GM12878 (cell line): Measurements from ENCODE around the gene CYS1. TPM values are rescaled to one million over a fixed set of nuclear protein-coding genes. Genes with fewer than 3 reads are reported as not detected.

Experiments
- ATAC-seq: fragments of 200-7000 bp; cut with Tn5 transposase; 3 replicates; pipeline ENCODE4 v1.9.1; 2020; ENCODE audit warnings: mild to moderate bottlenecking, moderate library complexity
- BruUV-seq: library from RNA; stranded (reverse); fragments of 400-500 nt; replicated peaks from 2 replicates; lab custom pipeline; 2021; lab: Mats Ljungman, UMichigan
- CTCF ChIA-PET: fragments of 300-600 bp; sonication (Branson Sonifier 250); formaldehyde crosslinking; extraction: SDS; loops from one replicate; lab custom pipeline; 2021; ENCODE audit warnings: inconsistent platforms; lab: Yijun Ruan, JAX
- POLR2A ChIA-PET: fragments of 350-600 bp; formaldehyde crosslinking; extraction: SDS; loops from one replicate; lab custom pipeline; 2021; ENCODE audit warnings: inconsistent platforms; lab: Charles Lee
- RAD21 ChIA-PET: fragments of 300-600 bp; sonication (Branson Sonifier 250); formaldehyde crosslinking; loops from one replicate; lab custom pipeline; 2023; ENCODE audit warnings: antibody characterized with exemption; ENCODE audit not compliant: unreplicated experiment; lab: Charles Lee
- SMC1A ChIA-PET: fragments of 300-600 bp; sonication (Branson Sonifier 250); formaldehyde crosslinking; loops from one replicate; lab custom pipeline; 2023; ENCODE audit not compliant: unreplicated experiment, uncharacterized antibody; lab: Charles Lee
- DNase-seq: peaks from one replicate; pipeline ENCODE4 v3.0.0-alpha.2; 2011; ENCODE audit warnings: low read depth, low spot score
- FAIRE-seq: peaks from 3 replicates; lab custom pipeline; 2011; peaks lifted over from hg19 to GRCh38; lab: Jason Lieb, UNC
- H2AFZ ChIP-seq: 2 replicates; pipeline ENCODE4 v1.6.0; 2011; ENCODE audit warnings: low read depth, low read length, control low read depth; ENCODE audit not compliant: control insufficient read depth
- H3K27ac ChIP-seq: 2 replicates; pipeline ENCODE4 v1.5.1; 2011; ENCODE audit warnings: control low read depth; ENCODE audit not compliant: control insufficient read depth, insufficient read depth
- H3K27me3 ChIP-seq, 2 experiments: replicated peaks in 1 of 2; 2 replicates each; pipeline versions ENCODE4 v1.6.0 to v1.6.1; 2011; ENCODE audit warnings: low read length in 1 of 2; ENCODE audit not compliant: control insufficient read depth in 2 of 2, insufficient read depth in 2 of 2
- H3K36me3 ChIP-seq, 2 experiments: 2 replicates each; pipeline ENCODE4 v1.5.1; 2011; ENCODE audit warnings: low read length in 1 of 2; ENCODE audit not compliant: control insufficient read depth in 2 of 2, insufficient read depth in 2 of 2
- H3K4me1 ChIP-seq: 2 replicates; pipeline ENCODE4 v1.6.1; 2011; ENCODE audit warnings: mild to moderate bottlenecking, low read length, moderate library complexity, mixed read lengths; ENCODE audit not compliant: control insufficient read depth, insufficient read depth
- H3K4me2 ChIP-seq: 2 replicates; pipeline ENCODE4 v1.6.0; 2011; ENCODE audit warnings: control low read depth; ENCODE audit not compliant: control insufficient read depth, insufficient read depth
- H3K4me3 ChIP-seq: fragments of 200-600 bp; sonication (generic); 2 replicates; pipeline ENCODE4 v1.5.1; 2016
- H3K79me2 ChIP-seq: 2 replicates; pipeline ENCODE4 v1.6.0; 2011; ENCODE audit warnings: low read length; ENCODE audit not compliant: control insufficient read depth, insufficient read depth
- H3K9ac ChIP-seq: 2 replicates; pipeline ENCODE4 v1.8.0; 2011; ENCODE audit warnings: low read length, control low read depth, mixed read lengths; ENCODE audit not compliant: control insufficient read depth, insufficient read depth
- H3K9me3 ChIP-seq: replicated peaks from 3 replicates; pipeline ENCODE4 v1.5.1; 2011; ENCODE audit warnings: mild to moderate bottlenecking, low read length; ENCODE audit not compliant: control insufficient read depth, insufficient read depth
- H4K20me1 ChIP-seq: 2 replicates; pipeline ENCODE4 v1.6.0; 2011; ENCODE audit not compliant: control insufficient read depth, insufficient read depth
- ATF2 ChIP-seq: IDR thresholded peaks from 2 replicates; pipeline ENCODE4 v1.6.1; 2012; ENCODE audit warnings: low read length, inconsistent platforms
- BCL11A ChIP-seq: IDR thresholded peaks from 2 replicates; pipeline ENCODE4 v1.6.1; 2011; ENCODE audit warnings: low read depth, low read length
- HCFC1 ChIP-seq: fragments of 150-350 bp; IDR thresholded peaks from 2 replicates; pipeline ENCODE4 v1.6.1; 2014; ENCODE audit warnings: low read length
- HDGF ChIP-seq: fragments of 450-650 bp; IDR thresholded peaks from 2 replicates; pipeline ENCODE4 v1.6.1; 2016; ENCODE audit warnings: antibody characterized with exemption
- LARP7 ChIP-seq: fragments of 450-650 bp; IDR thresholded peaks from 2 replicates; pipeline ENCODE4 v1.6.1; 2017; ENCODE audit warnings: mild to moderate bottlenecking
- MEF2A ChIP-seq: IDR thresholded peaks from 2 replicates; pipeline ENCODE4 v1.6.1; 2011; ENCODE audit warnings: low read depth, mild to moderate bottlenecking, low read length, moderate library complexity; ENCODE audit not compliant: insufficient read depth
- MXI1 ChIP-seq: fragments of 150-350 bp; IDR thresholded peaks from 2 replicates; pipeline ENCODE4 v1.6.1; 2011; ENCODE audit warnings: low read depth, mild to moderate bottlenecking, inconsistent platforms, low read length, improper control_type of control experiment
- NBN ChIP-seq: fragments of 450-650 bp; IDR thresholded peaks from 2 replicates; pipeline ENCODE4 v1.6.1; 2016
- NKRF ChIP-seq: fragments of 450-650 bp; conservative IDR thresholded peaks from 2 replicates; pipeline ENCODE4 v1.6.1; 2017; ENCODE audit warnings: mild to moderate bottlenecking, moderate library complexity
- POLR2AphosphoS5 ChIP-seq: IDR thresholded peaks from 2 replicates; pipeline ENCODE4 v1.6.1; 2011; ENCODE audit warnings: mild to moderate bottlenecking, low read length, inconsistent platforms
- RAD51 ChIP-seq: fragments of 450-650 bp; IDR thresholded peaks from 2 replicates; pipeline ENCODE4 v1.6.1; 2016; ENCODE audit warnings: moderate library complexity, mild to moderate bottlenecking, inconsistent platforms
- RB1 ChIP-seq: fragments of 450-650 bp; formaldehyde crosslinking; IDR thresholded peaks from 2 replicates; pipeline ENCODE4 v1.6.1; 2017; ENCODE audit warnings: mild to moderate bottlenecking, borderline replicate concordance
- RELA ChIP-seq: fragments of 450-650 bp; IDR thresholded peaks from 2 replicates; pipeline ENCODE4 v1.8.0; 2014; ENCODE audit warnings: borderline replicate concordance; ENCODE audit not compliant: partially characterized antibody
- SMAD5 ChIP-seq: IDR thresholded peaks from 2 replicates; pipeline ENCODE4 v1.6.1; 2016; ENCODE audit warnings: antibody characterized with exemption, low read depth
- YBX1 ChIP-seq: fragments of 450-650 bp; IDR thresholded peaks from 2 replicates; pipeline ENCODE4 v1.6.1; 2016; ENCODE audit warnings: antibody characterized with exemption
- ZBTB11 ChIP-seq: fragments of 450-650 bp; formaldehyde crosslinking; IDR thresholded peaks from 2 replicates; pipeline ENCODE4 v1.5.0; 2022; ENCODE audit warnings: mild to moderate bottlenecking, missing genetic modification characterization
- ZNF207 ChIP-seq: fragments of 450-650 bp; IDR thresholded peaks from 2 replicates; pipeline ENCODE4 v1.6.1; 2014; ENCODE audit warnings: antibody characterized with exemption, mild to moderate bottlenecking, borderline replicate concordance
- ZNF384 ChIP-seq: IDR thresholded peaks from 2 replicates; pipeline ENCODE4 v1.6.1; 2012; ENCODE audit warnings: low read depth, mild to moderate bottlenecking, low read length, improper control_type of control experiment, borderline replicate concordance
- WGBS: methylation state at CpG from one replicate; pipeline ENCODE4 v1.1.6; 2016; ENCODE audit warnings: low lambda C conversion rate; ENCODE audit not compliant: insufficient replicate concordance, insufficient coverage; ENCODE audit errors: missing lambda C conversion rate; 5-methylcytosine and 5-hydroxymethylcytosine counted together
- in situ Hi-C: fragments of 300-500 bp; cut with MboI; formaldehyde crosslinking; loops from 9 replicates; pipeline ENCODE4 v1.14.3; 2018; ENCODE audit warnings: mixed read lengths
- intact Hi-C: fragments of 100-400 bp; cut with micrococcal nuclease; formaldehyde crosslinking; loops from one replicate; pipeline ENCODE4 v1.14.2; 2022; ENCODE audit not compliant: unreplicated experiment
- polyA plus RNA-seq, 11 experiments: library from polyadenylated mRNA; depleted of rRNA in 4 of 11; unstranded in 6 of 11; stranded (reverse) in 5 of 11; fragments of >200 nt; fragmentation: Nextera tagmentation in 4 of 11; fragmentation: Illumina TruSeq in 1 of 11; extraction: Ambion mirVana in 4 of 11; extraction: Trizol in 1 of 11; gene quantifications; 1 replicate in 1 of 11; 2 replicates in 10 of 11; pipeline versions ENCODE4 v1.2.1 to v1.2.3, GENCODE V29; 2011 to 2016; ENCODE audit warnings: inconsistent platforms in 2 of 11, missing spikeins in 2 of 11, low read depth in 1 of 11
- total RNA-seq, 4 experiments: library from RNA; depleted of rRNA in 3 of 4; stranded (reverse); fragments of >200 nt in 3 of 4; fragmentation: Illumina TruSeq in 1 of 4; extraction: Trizol in 1 of 4; gene quantifications; 2 replicates each; pipeline versions ENCODE4 v1.2.1 to v1.2.3, GENCODE V29; 2013 to 2021

The CYS1 gene
- total and polyA plus RNA-seq, 10 of the 15 experiments (the other 5 are each of a cell fraction or from before 2014, with no cell fraction given), result 0.35 to 6.4 (median 2.5) TPM

- no peaks in the 10 kb centered on the region for H3K27me3 ChIP-seq
- H3K9me3 ChIP-seq, result no peaks in the 10 kb centered on the region
- BruUV-seq, result no TSS peak
- intact Hi-C loops (loop anchor here (1.0 to 2.0 kb wide), 2 partner anchors 8 to 37 kb away; no protein-coding TSS in a partner anchor), in situ Hi-C loops (no loop called here)
- no peak for FAIRE-seq
- no peaks in the 10 kb centered on the region for H3K36me3 ChIP-seq
- SMC1A ChIA-PET, result interaction anchor here (0.9 to 3.8 kb wide), 11 partner anchors 8 to 363 kb away, joined by 3 to 41 read pairs (median 7); no protein-coding TSS in a partner anchor
- CTCF ChIA-PET, result interaction anchor here (0.6 to 31.8 kb wide), 5 partner anchors 7 to 351 kb away, joined by 3 to 983 read pairs (median 9); partner anchors contain the start of gene CYS1
- H2AFZ ChIP-seq, result no peak overlapping the region
- peak overlapping the region; percentile 36 for H3K4me2 ChIP-seq
- RAD21 ChIA-PET, result interaction anchor here (0.9 to 5.7 kb wide), 6 partner anchors 8 to 362 kb away, joined by 3 to 41 read pairs (median 14); no protein-coding TSS in a partner anchor
- H3K4me3 ChIP-seq, result no peak overlapping the region
- no peak overlapping the region for H3K9ac ChIP-seq
- POLR2A ChIA-PET, result interaction anchor here (1.0 to 5.8 kb wide), 6 partner anchors 7 to 351 kb away, joined by 3 to 73 read pairs (median 6); no protein-coding TSS in a partner anchor
- H3K27ac ChIP-seq, result no peak overlapping the region
- WGBS, result 10% methylated on average over 13 of the region's 13 CpGs
- H4K20me1 ChIP-seq, result no peaks in the 10 kb centered on the region
- no peaks in the 10 kb centered on the region for H3K79me2 ChIP-seq
- peaks cover 29% of the 10 kb centered on the region for H3K4me1 ChIP-seq
- ATAC-seq, result peak; percentile 37
- peak; percentile 65 for DNase-seq
- 0 out of 2 replicates have a peak, but pooled peaks have one; percentile 24 for TF ChIP-seq MXI1
- no peak for TF ChIP-seq ZBTB11 (CRISPR knock-in tag)
- TF ChIP-seq RAD51, result no peak
- 0 out of 2 replicates have a peak, but pooled peaks have one; percentile 23 for TF ChIP-seq ATF2
- TF ChIP-seq YBX1, result no peak
- TF ChIP-seq RELA, result no peak
- TF ChIP-seq MEF2A, result 0 out of 2 replicates have a peak, but pooled peaks have one; percentile 51
- peak; percentile 57; the same call in 1 of the 2 replicates for TF ChIP-seq NBN
- TF ChIP-seq ZNF207, result no peak
- TF ChIP-seq POLR2AphosphoS5, result no peak
- TF ChIP-seq ZNF384, result no peak
- TF ChIP-seq HDGF, result 0 out of 2 replicates have a peak, but pooled peaks have one; percentile 59
- no peak; the same call in 1 of the 2 replicates for TF ChIP-seq NKRF
- TF ChIP-seq LARP7, result no peak
- 0 out of 2 replicates have a peak, but pooled peaks have one; percentile 26 for TF ChIP-seq BCL11A
- TF ChIP-seq SMAD5, result no peak
- TF ChIP-seq RB1, result no peak
- TF ChIP-seq HCFC1, result no peak
These were observed 3.5 kb upstream of the CYS1 start for GRCh38 chr2:10083692-10084211.
